Mononuclear cell (primary cell): ENCODE measurements around the gene TTC39C. TPM values are rescaled to one million over a fixed set of nuclear protein-coding genes. Genes with fewer than 3 reads are reported as not detected.
"Not testable (repeated sequence)": the region's sequence is repeated elsewhere in the genome, so short reads cannot be mapped to it uniquely, and the experiment has no call there.

Experiments used
- H3K27me3 ChIP-seq: 2 replicates; pipeline ENCODE4 v1.6.0; 2011; ENCODE audit warnings: low read length, control low read depth; ENCODE audit not compliant: insufficient read depth
- H3K4me1 ChIP-seq: 2 replicates; pipeline ENCODE4 v1.5.1; 2011; ENCODE audit warnings: mild to moderate bottlenecking, low read length, control low read depth; ENCODE audit not compliant: insufficient read depth
- H3K4me3 ChIP-seq: 2 replicates; pipeline ENCODE4 v1.5.1; 2011; ENCODE audit warnings: mild to moderate bottlenecking, low read length, moderate library complexity
- H3K9me3 ChIP-seq: 2 replicates; pipeline ENCODE4 v1.5.1; 2011; ENCODE audit warnings: low read depth, mild to moderate bottlenecking, control low read depth, low read length
- total RNA-seq: library from RNA; depleted of rRNA; stranded (reverse); fragments of >200 nt; gene quantifications from one replicate; pipeline ENCODE4 v1.2.3, GENCODE V29; 2012

Gene TTC39C
- total RNA-seq, 1 donor: 81.8 TPM

- H3K9me3 ChIP-seq: no peaks in the 10 kb centered on the region
- peaks cover 14% of the 10 kb centered on the region for H3K4me1 ChIP-seq
- no peak overlapping the region for H3K4me3 ChIP-seq
- no peaks in the 10 kb centered on the region for H3K27me3 ChIP-seq
Observed at GRCh38 chr18:24071029-24071428, 56.5 kb downstream of the TTC39C start.

- H3K27me3 ChIP-seq: no peaks in the 10 kb centered on the region
- H3K4me3 ChIP-seq: no peak overlapping the region
- H3K4me1 ChIP-seq: peaks cover 14% of the 10 kb centered on the region
- H3K9me3 ChIP-seq: no peaks in the 10 kb centered on the region
Observed at GRCh38 chr18:24071779-24072178, 57.2 kb downstream of the TTC39C start.

- Histone ChIP-seq H3K4me1 (peaks cover 14% of the 10 kb centered on the region), H3K9me3 (no peaks in the 10 kb centered on the region), H3K27me3 (no peaks in the 10 kb centered on the region), H3K4me3 (no peak overlapping the region)
Observed at GRCh38 chr18:24072743-24073142, 58.2 kb downstream of the TTC39C start.

GRCh38 chr18:24073791-24074190 lies 59.2 kb downstream of the TTC39C start:
- Histone ChIP-seq H3K4me1 (peaks cover 14% of the 10 kb centered on the region), H3K9me3 (no peaks in the 10 kb centered on the region), H3K27me3 (no peaks in the 10 kb centered on the region), H3K4me3 (no peak overlapping the region)

GRCh38 chr18:24074757-24075156 lies 60.2 kb downstream of the TTC39C start:
- H3K4me3 ChIP-seq, H3K27me3 ChIP-seq, H3K9me3 ChIP-seq: not testable (repeated sequence)
- H3K4me1 ChIP-seq: peaks cover 14% of the 10 kb centered on the region

GRCh38 chr18:24075767-24076597 lies 61.4 kb downstream of the TTC39C start:
- Histone ChIP-seq H3K4me3 (no peak overlapping the region), H3K9me3 (no peaks in the 10 kb centered on the region), H3K27me3 (no peaks in the 10 kb centered on the region), H3K4me1 (peaks cover 17% of the 10 kb centered on the region)

GRCh38 chr18:24076950-24077349 lies 62.4 kb downstream of the TTC39C start:
- no peak overlapping the region for H3K4me3 ChIP-seq
- no peaks in the 10 kb centered on the region for H3K27me3 ChIP-seq
- H3K4me1 ChIP-seq: peaks cover 17% of the 10 kb centered on the region
- H3K9me3 ChIP-seq: no peaks in the 10 kb centered on the region

GRCh38 chr18:24078391-24078790 lies 63.8 kb downstream of the TTC39C start:
- no peak overlapping the region for H3K4me3 ChIP-seq
- no peaks in the 10 kb centered on the region for H3K27me3 ChIP-seq
- H3K9me3 ChIP-seq: no peaks in the 10 kb centered on the region
- peaks cover 17% of the 10 kb centered on the region for H3K4me1 ChIP-seq

GRCh38 chr18:24080861-24081260 lies 66.3 kb downstream of the TTC39C start:
- peaks cover 10% of the 10 kb centered on the region for H3K4me1 ChIP-seq
- no peak overlapping the region for H3K4me3 ChIP-seq
- H3K9me3 ChIP-seq: no peaks in the 10 kb centered on the region
- no peaks in the 10 kb centered on the region for H3K27me3 ChIP-seq

- Histone ChIP-seq H3K4me3 (no peak overlapping the region), H3K9me3 (no peaks in the 10 kb centered on the region), H3K27me3 (no peaks in the 10 kb centered on the region), H3K4me1 (peaks cover 4% of the 10 kb centered on the region)
Observed at GRCh38 chr18:24083550-24083949, 69.0 kb downstream of the TTC39C start.

- Histone ChIP-seq H3K4me3 (no peak overlapping the region), H3K4me1 (no peaks in the 10 kb centered on the region), H3K27me3 (no peaks in the 10 kb centered on the region), H3K9me3 (no peaks in the 10 kb centered on the region)
Observed at GRCh38 chr18:24086082-24086481, 71.5 kb downstream of the TTC39C start.

GRCh38 chr18:24089076-24089475 lies 74.5 kb downstream of the TTC39C start:
- Histone ChIP-seq H3K4me1 (peaks cover 4% of the 10 kb centered on the region), H3K27me3 (no peaks in the 10 kb centered on the region), H3K4me3 (no peak overlapping the region), H3K9me3 (no peaks in the 10 kb centered on the region)

- Histone ChIP-seq H3K4me3 (no peak overlapping the region), H3K27me3 (no peaks in the 10 kb centered on the region), H3K9me3 (no peaks in the 10 kb centered on the region), H3K4me1 (peaks cover 7% of the 10 kb centered on the region)
Observed at GRCh38 chr18:24089515-24090337, 75.2 kb downstream of the TTC39C start.

GRCh38 chr18:24090876-24091275 lies 76.3 kb downstream of the TTC39C start:
- Histone ChIP-seq H3K4me3 (no peak overlapping the region), H3K9me3 (no peaks in the 10 kb centered on the region), H3K27me3 (no peaks in the 10 kb centered on the region), H3K4me1 (peaks cover 7% of the 10 kb centered on the region)

GRCh38 chr18:24094561-24094960 lies 80.0 kb downstream of the TTC39C start:
- peaks cover 7% of the 10 kb centered on the region for H3K9me3 ChIP-seq
- no peak overlapping the region for H3K4me3 ChIP-seq
- H3K27me3 ChIP-seq: no peaks in the 10 kb centered on the region
- peaks cover 7% of the 10 kb centered on the region for H3K4me1 ChIP-seq
